HepG2 (cell line): ENCODE data around the gene HINT1. TPM values are rescaled to one million over a fixed set of nuclear protein-coding genes. Genes with fewer than 3 reads are reported as not detected.
A peak's percentile ranks its signal among the peaks of the same experiment; 100 is the strongest.

ENCODE experiments used
- ATAD3A ChIP-seq: sonication (generic); formaldehyde crosslinking; IDR thresholded peaks from 2 replicates; pipeline ENCODE4 v1.4.0; 2020; ENCODE audit warnings: missing genetic modification reagents
- ATM ChIP-seq: fragments of 450-650 bp; IDR thresholded peaks from 2 replicates; pipeline ENCODE4 v1.7.1; 2017; ENCODE audit warnings: mild to moderate bottlenecking, borderline replicate concordance
- BRCA1 ChIP-seq: sonication (generic); formaldehyde crosslinking; IDR thresholded peaks from 2 replicates; pipeline ENCODE4 v1.4.0; 2020; ENCODE audit warnings: missing genetic modification reagents
- CAMTA2 ChIP-seq: sonication (generic); formaldehyde crosslinking; IDR thresholded peaks from 2 replicates; pipeline ENCODE4 v1.4.0; 2020; ENCODE audit warnings: mild to moderate bottlenecking, missing genetic modification reagents, borderline replicate concordance
- CCAR2 ChIP-seq: fragments of 200-400 bp; formaldehyde crosslinking; optimal IDR thresholded peaks from 2 replicates; pipeline ENCODE3; 2018; ENCODE audit warnings: low read depth, mild to moderate bottlenecking, low read length, moderate library complexity
- CENPT ChIP-seq: sonication (generic); formaldehyde crosslinking; IDR thresholded peaks from 2 replicates; pipeline ENCODE4 v1.8.0; 2022; ENCODE audit warnings: low read depth, mild to moderate bottlenecking, moderate library complexity, missing genetic modification reagents
- ELF4 ChIP-seq: sonication (generic); formaldehyde crosslinking; IDR thresholded peaks from 2 replicates; pipeline ENCODE4 v1.5.0; 2020; ENCODE audit warnings: missing genetic modification reagents, mild to moderate bottlenecking, moderate library complexity, borderline replicate concordance
- ETV5 ChIP-seq: IDR thresholded peaks from 2 replicates; pipeline ENCODE4 v1.6.1; 2018; ENCODE audit warnings: missing biosample characterization, missing genetic modification reagents, inconsistent platforms, borderline replicate concordance
- FOXJ3 ChIP-seq: sonication (generic); formaldehyde crosslinking; IDR thresholded peaks from 2 replicates; pipeline ENCODE4 v1.4.0; 2020; ENCODE audit warnings: missing genetic modification reagents, mild to moderate bottlenecking, borderline replicate concordance
- KDM2A ChIP-seq: sonication (generic); formaldehyde crosslinking; IDR thresholded peaks from 2 replicates; pipeline ENCODE4 v1.4.0; 2020; ENCODE audit warnings: low read depth, missing genetic modification reagents, borderline replicate concordance
- KLF6 ChIP-seq: IDR thresholded peaks from 2 replicates; pipeline ENCODE4 v1.8.0; 2016; ENCODE audit warnings: missing biosample characterization, missing genetic modification reagents
- MED13 ChIP-seq: sonication (generic); formaldehyde crosslinking; IDR thresholded peaks from 2 replicates; pipeline ENCODE4 v1.5.0; 2020; ENCODE audit warnings: missing genetic modification reagents
- SMAD3 ChIP-seq: sonication (generic); formaldehyde crosslinking; IDR thresholded peaks from 2 replicates; pipeline ENCODE4 v1.4.0; 2020; ENCODE audit warnings: missing genetic modification reagents
- SMAD9 ChIP-seq: sonication (generic); formaldehyde crosslinking; IDR thresholded peaks from 2 replicates; pipeline ENCODE4 v1.5.1; 2020; ENCODE audit warnings: mild to moderate bottlenecking, missing genetic modification reagents
- ZBTB8A ChIP-seq: sonication (generic); formaldehyde crosslinking; IDR thresholded peaks from 2 replicates; pipeline ENCODE4 v1.4.0; 2020; ENCODE audit warnings: mild to moderate bottlenecking, low read depth, missing genetic modification reagents, borderline replicate concordance
- ZNF432 ChIP-seq: sonication (generic); formaldehyde crosslinking; IDR thresholded peaks from 2 replicates; pipeline ENCODE4 v1.5.0; 2020; ENCODE audit warnings: missing genetic modification reagents, mild to moderate bottlenecking, borderline replicate concordance
- ZNF501 ChIP-seq: sonication (generic); formaldehyde crosslinking; IDR thresholded peaks from 2 replicates; pipeline ENCODE4 v1.5.1; 2020; ENCODE audit warnings: mild to moderate bottlenecking, moderate library complexity, missing genetic modification reagents
- ZNF7 ChIP-seq: IDR thresholded peaks from 2 replicates; pipeline ENCODE4 v1.6.1; 2016; ENCODE audit warnings: missing biosample characterization, missing genetic modification reagents
- ZNF839 ChIP-seq: sonication (generic); formaldehyde crosslinking; IDR thresholded peaks from 2 replicates; pipeline ENCODE4 v1.4.0; 2020; ENCODE audit warnings: missing genetic modification reagents, mild to moderate bottlenecking, borderline replicate concordance
- ZSCAN22 ChIP-seq: sonication (generic); formaldehyde crosslinking; IDR thresholded peaks from 2 replicates; pipeline ENCODE4 v1.4.0; 2020; ENCODE audit warnings: mild to moderate bottlenecking, missing genetic modification reagents
- polyA plus RNA-seq, 8 experiments: library from polyadenylated mRNA; depleted of rRNA in 3 of 8; stranded (reverse) in 7 of 8; unstranded in 1 of 8; fragments of >200 nt; fragmentation: Illumina TruSeq in 4 of 8; extraction: Trizol in 4 of 8; gene quantifications; 2 replicates each; pipeline versions ENCODE4 v1.2.1 to v1.2.3, GENCODE V29; 2011 to 2016; ENCODE audit warnings: low read depth in 4 of 8, missing spikeins in 1 of 8, mixed read lengths in 1 of 8; ENCODE audit not compliant: insufficient read depth in 1 of 8
- total RNA-seq, 5 experiments: library from RNA; depleted of rRNA; stranded (reverse); fragments of >200 nt; fragmentation: Illumina TruSeq; extraction: Trizol; gene quantifications; 2 replicates each; pipeline ENCODE4 v1.2.3, GENCODE V29; 2016; ENCODE audit warnings: low read depth in 1 of 5
- TF ChIP-seq, protein P1 (sequence below): IDR thresholded peaks from 2 replicates; pipeline ENCODE4 v1.6.1; 2016; ENCODE audit warnings: control low read depth
- TF ChIP-seq, protein P2 (sequence below): sonication (generic); formaldehyde crosslinking; IDR thresholded peaks from 2 replicates; pipeline ENCODE4 v1.5.0; 2020; ENCODE audit warnings: mild to moderate bottlenecking, missing genetic modification reagents, moderate library complexity
- TF ChIP-seq, protein P3 (sequence below): sonication (generic); formaldehyde crosslinking; IDR thresholded peaks from 2 replicates; pipeline ENCODE4 v1.4.0; 2020; ENCODE audit warnings: low read depth, mild to moderate bottlenecking, missing genetic modification reagents
- TF ChIP-seq, protein P4 (sequence below): sonication (generic); formaldehyde crosslinking; IDR thresholded peaks from 2 replicates; pipeline ENCODE4 v1.4.0; 2020; ENCODE audit warnings: missing genetic modification reagents

HINT1 gene
- total and polyA plus RNA-seq, 2 of the 13 experiments (the other 11 are each of a cell fraction or from before 2014, with no cell fraction given) = 428 to 997 TPM

DNA sequence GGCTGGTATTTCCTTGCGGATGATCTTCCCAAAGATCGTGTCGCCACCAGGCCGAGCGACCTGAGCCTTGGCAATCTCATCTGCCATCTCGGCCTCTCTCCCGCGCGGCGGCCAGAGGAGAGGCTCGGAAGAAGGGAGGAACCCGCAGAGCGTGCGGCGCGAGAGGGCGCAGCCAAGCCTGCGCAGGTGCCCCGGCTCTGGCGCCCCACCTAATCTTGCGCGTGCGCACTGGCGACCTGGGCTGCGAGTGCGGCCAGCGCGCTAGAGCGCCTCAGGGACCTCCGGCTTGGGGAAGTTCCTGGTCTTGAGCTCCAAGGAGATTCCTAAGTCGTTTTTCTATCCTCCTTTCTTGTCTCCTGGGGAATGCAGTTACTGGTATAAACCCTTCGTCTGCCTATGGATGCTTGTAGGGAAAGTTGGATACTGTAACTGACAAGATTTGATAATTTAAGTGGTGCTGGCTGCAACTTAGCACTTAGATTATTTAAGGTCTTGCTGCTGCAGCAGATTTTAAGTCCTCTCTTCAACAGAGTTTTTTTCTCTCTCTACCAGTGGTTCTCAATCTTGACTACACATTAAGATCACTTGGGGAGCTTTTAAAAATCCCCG lies at the start of gene HINT1 (continued):
- TF ChIP-seq ZNF501 (CRISPR knock-in tag) = peak; percentile 51; the same call in 1 of the 2 replicates
- TF ChIP-seq, protein P1, sequence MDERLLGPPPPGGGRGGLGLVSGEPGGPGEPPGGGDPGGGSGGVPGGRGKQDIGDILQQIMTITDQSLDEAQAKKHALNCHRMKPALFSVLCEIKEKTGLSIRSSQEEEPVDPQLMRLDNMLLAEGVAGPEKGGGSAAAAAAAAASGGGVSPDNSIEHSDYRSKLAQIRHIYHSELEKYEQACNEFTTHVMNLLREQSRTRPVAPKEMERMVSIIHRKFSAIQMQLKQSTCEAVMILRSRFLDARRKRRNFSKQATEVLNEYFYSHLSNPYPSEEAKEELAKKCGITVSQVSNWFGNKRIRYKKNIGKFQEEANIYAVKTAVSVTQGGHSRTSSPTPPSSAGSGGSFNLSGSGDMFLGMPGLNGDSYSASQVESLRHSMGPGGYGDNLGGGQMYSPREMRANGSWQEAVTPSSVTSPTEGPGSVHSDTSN (CRISPR knock-in tag) = no peak
- TF ChIP-seq ATM = no peak
- no peak for TF ChIP-seq BRCA1 (CRISPR knock-in tag)
- TF ChIP-seq ELF4 = no peak
- TF ChIP-seq ZNF432 (CRISPR knock-in tag) = no peak
- TF ChIP-seq CCAR2 = no peak
- no peak for TF ChIP-seq MED13
- TF ChIP-seq FOXJ3 (CRISPR knock-in tag) = peak; percentile 47; the same call in 1 of the 2 replicates
- TF ChIP-seq, protein P2, sequence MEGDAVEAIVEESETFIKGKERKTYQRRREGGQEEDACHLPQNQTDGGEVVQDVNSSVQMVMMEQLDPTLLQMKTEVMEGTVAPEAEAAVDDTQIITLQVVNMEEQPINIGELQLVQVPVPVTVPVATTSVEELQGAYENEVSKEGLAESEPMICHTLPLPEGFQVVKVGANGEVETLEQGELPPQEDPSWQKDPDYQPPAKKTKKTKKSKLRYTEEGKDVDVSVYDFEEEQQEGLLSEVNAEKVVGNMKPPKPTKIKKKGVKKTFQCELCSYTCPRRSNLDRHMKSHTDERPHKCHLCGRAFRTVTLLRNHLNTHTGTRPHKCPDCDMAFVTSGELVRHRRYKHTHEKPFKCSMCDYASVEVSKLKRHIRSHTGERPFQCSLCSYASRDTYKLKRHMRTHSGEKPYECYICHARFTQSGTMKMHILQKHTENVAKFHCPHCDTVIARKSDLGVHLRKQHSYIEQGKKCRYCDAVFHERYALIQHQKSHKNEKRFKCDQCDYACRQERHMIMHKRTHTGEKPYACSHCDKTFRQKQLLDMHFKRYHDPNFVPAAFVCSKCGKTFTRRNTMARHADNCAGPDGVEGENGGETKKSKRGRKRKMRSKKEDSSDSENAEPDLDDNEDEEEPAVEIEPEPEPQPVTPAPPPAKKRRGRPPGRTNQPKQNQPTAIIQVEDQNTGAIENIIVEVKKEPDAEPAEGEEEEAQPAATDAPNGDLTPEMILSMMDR (CRISPR knock-in tag) = peak; percentile 76
- no peak for TF ChIP-seq CAMTA2 (CRISPR knock-in tag)
- no peak for TF ChIP-seq KLF6 (CRISPR knock-in tag)
- TF ChIP-seq KDM2A (CRISPR knock-in tag) = peak; percentile 89
- no peak for TF ChIP-seq ZNF7
- 0 out of 2 replicates have a peak, but pooled peaks have one; percentile 55 for TF ChIP-seq SMAD9 (CRISPR knock-in tag)
- no peak for TF ChIP-seq ZSCAN22 (CRISPR knock-in tag)
- TF ChIP-seq SMAD3 (CRISPR knock-in tag) = peak; percentile 68; the same call in 1 of the 2 replicates
- TF ChIP-seq ZNF839 (CRISPR knock-in tag) = no peak
- TF ChIP-seq ATAD3A (CRISPR knock-in tag) = no peak
- TF ChIP-seq ETV5 (CRISPR knock-in tag) = no peak; the same call in 1 of the 2 replicates
- no peak; the same call in 1 of the 2 replicates for TF ChIP-seq CENPT (CRISPR knock-in tag)
- TF ChIP-seq, protein P3, sequence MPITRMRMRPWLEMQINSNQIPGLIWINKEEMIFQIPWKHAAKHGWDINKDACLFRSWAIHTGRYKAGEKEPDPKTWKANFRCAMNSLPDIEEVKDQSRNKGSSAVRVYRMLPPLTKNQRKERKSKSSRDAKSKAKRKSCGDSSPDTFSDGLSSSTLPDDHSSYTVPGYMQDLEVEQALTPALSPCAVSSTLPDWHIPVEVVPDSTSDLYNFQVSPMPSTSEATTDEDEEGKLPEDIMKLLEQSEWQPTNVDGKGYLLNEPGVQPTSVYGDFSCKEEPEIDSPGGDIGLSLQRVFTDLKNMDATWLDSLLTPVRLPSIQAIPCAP = no peak
- TF ChIP-seq, protein P4, sequence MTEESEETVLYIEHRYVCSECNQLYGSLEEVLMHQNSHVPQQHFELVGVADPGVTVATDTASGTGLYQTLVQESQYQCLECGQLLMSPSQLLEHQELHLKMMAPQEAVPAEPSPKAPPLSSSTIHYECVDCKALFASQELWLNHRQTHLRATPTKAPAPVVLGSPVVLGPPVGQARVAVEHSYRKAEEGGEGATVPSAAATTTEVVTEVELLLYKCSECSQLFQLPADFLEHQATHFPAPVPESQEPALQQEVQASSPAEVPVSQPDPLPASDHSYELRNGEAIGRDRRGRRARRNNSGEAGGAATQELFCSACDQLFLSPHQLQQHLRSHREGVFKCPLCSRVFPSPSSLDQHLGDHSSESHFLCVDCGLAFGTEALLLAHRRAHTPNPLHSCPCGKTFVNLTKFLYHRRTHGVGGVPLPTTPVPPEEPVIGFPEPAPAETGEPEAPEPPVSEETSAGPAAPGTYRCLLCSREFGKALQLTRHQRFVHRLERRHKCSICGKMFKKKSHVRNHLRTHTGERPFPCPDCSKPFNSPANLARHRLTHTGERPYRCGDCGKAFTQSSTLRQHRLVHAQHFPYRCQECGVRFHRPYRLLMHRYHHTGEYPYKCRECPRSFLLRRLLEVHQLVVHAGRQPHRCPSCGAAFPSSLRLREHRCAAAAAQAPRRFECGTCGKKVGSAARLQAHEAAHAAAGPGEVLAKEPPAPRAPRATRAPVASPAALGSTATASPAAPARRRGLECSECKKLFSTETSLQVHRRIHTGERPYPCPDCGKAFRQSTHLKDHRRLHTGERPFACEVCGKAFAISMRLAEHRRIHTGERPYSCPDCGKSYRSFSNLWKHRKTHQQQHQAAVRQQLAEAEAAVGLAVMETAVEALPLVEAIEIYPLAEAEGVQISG (CRISPR knock-in tag) = peak; percentile 98
- TF ChIP-seq ZBTB8A (CRISPR knock-in tag) = no peak
